Nephron progenitor cell (in vitro differentiated cells): Measurements from ENCODE around the gene CNTN5.

Experiments
- DNase-seq: peaks from one replicate; pipeline ENCODE4 v3.0.0; 2021
- H3K27ac Mint-ChIP-seq: 2 replicates; pipeline ENCODE4 v1.8.0; 2021; ENCODE audit warnings: mild to moderate bottlenecking, moderate library complexity, mixed read lengths
- H3K27me3 Mint-ChIP-seq: 2 replicates; pipeline ENCODE4 v1.8.0; 2021; ENCODE audit warnings: mild to moderate bottlenecking, low read depth, mixed read lengths; ENCODE audit not compliant: poor library complexity
- H3K36me3 Mint-ChIP-seq: 2 replicates; pipeline ENCODE4 v1.8.0; 2021; ENCODE audit warnings: low read depth, mixed read lengths
- H3K4me1 Mint-ChIP-seq: 2 replicates; pipeline ENCODE4 v1.8.0; 2021; ENCODE audit warnings: mixed read lengths
- H3K4me3 Mint-ChIP-seq: 2 replicates; pipeline ENCODE4 v1.8.0; 2021; ENCODE audit warnings: mild to moderate bottlenecking, moderate library complexity, mixed read lengths
- H3K9me3 Mint-ChIP-seq: 2 replicates; pipeline ENCODE4 v1.8.0; 2021; ENCODE audit warnings: mild to moderate bottlenecking, moderate library complexity, mixed read lengths
- CTCF ChIP-seq: fragments of 200-600 bp; sonication (generic); IDR thresholded peaks from 2 replicates; pipeline ENCODE4 v1.5.0; 2021; ENCODE audit warnings: antibody characterized with exemption

CNTN5 gene

GRCh38 chr11:100151944-100152343 is 1131.2 kb downstream of the CNTN5 start:
- Mint-ChIP-seq H3K36me3 (no peaks in the 10 kb centered on the region), H3K4me3 (no peak overlapping the region), H3K9me3 (no peaks in the 10 kb centered on the region), H3K4me1 (peaks cover 14% of the 10 kb centered on the region), H3K27ac (peak overlapping the region; percentile 3), H3K27me3 (peaks cover 6% of the 10 kb centered on the region)
- no peak for DNase-seq
- TF ChIP-seq CTCF: no peak

GRCh38 chr11:100152766-100153165 is 1132.0 kb downstream of the CNTN5 start:
- H3K27ac Mint-ChIP-seq: no peak overlapping the region
- no peaks in the 10 kb centered on the region for H3K9me3 Mint-ChIP-seq
- H3K4me1 Mint-ChIP-seq: peaks cover 8% of the 10 kb centered on the region
- no peak for TF ChIP-seq CTCF
- no peak overlapping the region for H3K4me3 Mint-ChIP-seq
- peaks cover 7% of the 10 kb centered on the region for H3K27me3 Mint-ChIP-seq
- DNase-seq: no peak
- H3K36me3 Mint-ChIP-seq: no peaks in the 10 kb centered on the region

DNA sequence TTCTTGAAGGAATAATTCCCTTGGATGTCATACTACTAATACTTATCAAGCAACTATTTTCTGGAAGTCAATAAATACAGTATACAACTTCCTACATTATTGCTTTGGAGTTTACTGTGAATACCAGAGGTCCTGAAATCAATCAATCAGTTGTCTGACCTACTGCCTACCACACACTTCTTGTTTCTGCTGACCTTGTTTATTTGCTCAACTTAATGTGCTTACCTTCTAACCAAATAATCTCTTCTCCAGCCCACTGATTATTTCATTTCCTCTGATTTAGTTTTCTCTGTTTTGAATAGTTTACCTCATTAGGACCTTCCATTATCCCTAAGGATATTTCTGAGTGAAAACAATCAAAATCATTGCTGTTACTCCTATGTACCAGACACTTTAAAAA is 1142.7 kb downstream of the CNTN5 start:
- no peaks in the 10 kb centered on the region for H3K36me3 Mint-ChIP-seq
- DNase-seq: no peak
- no peaks in the 10 kb centered on the region for H3K27me3 Mint-ChIP-seq
- H3K4me3 Mint-ChIP-seq: no peak overlapping the region
- no peaks in the 10 kb centered on the region for H3K4me1 Mint-ChIP-seq
- TF ChIP-seq CTCF: no peak
- no peaks in the 10 kb centered on the region for H3K9me3 Mint-ChIP-seq
- H3K27ac Mint-ChIP-seq: no peak overlapping the region

- H3K9me3 Mint-ChIP-seq: no peaks in the 10 kb centered on the region
- H3K27me3 Mint-ChIP-seq: peaks cover 6% of the 10 kb centered on the region
- H3K27ac Mint-ChIP-seq: no peak overlapping the region
- no peaks in the 10 kb centered on the region for H3K4me1 Mint-ChIP-seq
- H3K36me3 Mint-ChIP-seq: no peaks in the 10 kb centered on the region
- DNase-seq: no peak
- H3K4me3 Mint-ChIP-seq: no peak overlapping the region
- no peak for TF ChIP-seq CTCF
Measured at GRCh38 chr11:100174881-100175280, 1154.1 kb downstream of the CNTN5 start.

GRCh38 chr11:100176456-100176855 is 1155.7 kb downstream of the CNTN5 start:
- H3K27ac Mint-ChIP-seq: no peak overlapping the region
- TF ChIP-seq CTCF: no peak
- H3K9me3 Mint-ChIP-seq: no peaks in the 10 kb centered on the region
- no peaks in the 10 kb centered on the region for H3K36me3 Mint-ChIP-seq
- peaks cover 2% of the 10 kb centered on the region for H3K27me3 Mint-ChIP-seq
- H3K4me3 Mint-ChIP-seq: no peak overlapping the region
- H3K4me1 Mint-ChIP-seq: no peaks in the 10 kb centered on the region
- no peak for DNase-seq

DNA sequence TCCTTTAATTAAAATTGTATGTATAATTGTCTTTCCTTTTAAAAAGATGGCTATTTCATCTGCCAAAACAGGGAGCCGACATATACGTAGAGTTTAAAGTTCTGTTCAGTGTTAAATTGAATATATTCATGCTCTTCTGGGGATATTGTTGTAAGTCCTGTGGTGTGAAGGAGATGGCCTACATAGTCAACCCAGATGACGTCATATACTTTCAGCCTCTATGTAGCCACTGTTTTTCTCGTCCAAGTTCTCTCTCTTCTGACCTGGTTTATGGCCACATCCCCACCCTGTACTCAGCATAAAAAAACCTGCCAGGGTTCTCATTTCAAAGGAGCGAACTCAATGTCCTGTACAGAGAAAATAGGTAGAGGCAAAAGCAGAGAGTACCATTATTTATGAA is 1156.9 kb downstream of the CNTN5 start:
- no peak for TF ChIP-seq CTCF
- no peak overlapping the region for H3K27ac Mint-ChIP-seq
- no peaks in the 10 kb centered on the region for H3K9me3 Mint-ChIP-seq

More for the DNA sequence above, 1156.9 kb downstream of the CNTN5 start:
- DNase-seq: no peak
- Mint-ChIP-seq H3K27me3 (peaks cover 2% of the 10 kb centered on the region), H3K4me3 (no peak overlapping the region), H3K36me3 (no peaks in the 10 kb centered on the region), H3K4me1 (no peaks in the 10 kb centered on the region)
